Thymus (tissue), 11 donors: ENCODE results near the gene HAND1. TPM values are rescaled to one million over a fixed set of nuclear protein-coding genes. Genes with fewer than 3 reads are reported as not detected.
"Not testable (repeated sequence)": the region's sequence is repeated elsewhere in the genome, so short reads cannot be mapped to it uniquely, and the experiment has no call there.

ENCODE experiments used
- DNase-seq, 9 donors: peaks; one replicate each; pipeline ENCODE4 v3.0.0-alpha.2; 2013; ENCODE audit warnings: low spot score in 9 of 9, low read depth in 6 of 9, missing footprints in 1 of 9
- H3K27ac ChIP-seq, 2 donors: one replicate each; pipeline ENCODE4 v1.5.1; 2013; ENCODE audit warnings: control low read depth in 1 of 2, low read depth in 1 of 2, low read length in 1 of 2, mild to moderate bottlenecking in 1 of 2, moderate library complexity in 1 of 2
- H3K27me3 ChIP-seq, 2 donors: one replicate each; pipeline ENCODE4 v1.5.1; 2013; ENCODE audit warnings: low read length in 1 of 2; ENCODE audit not compliant: control insufficient read depth in 2 of 2, insufficient read depth in 1 of 2
- H3K36me3 ChIP-seq, 2 donors: one replicate each; pipeline ENCODE4 v1.5.1; 2013; ENCODE audit warnings: low read length in 1 of 2, mild to moderate bottlenecking in 1 of 2, moderate library complexity in 1 of 2; ENCODE audit not compliant: control insufficient read depth in 2 of 2, insufficient read depth in 2 of 2
- H3K4me1 ChIP-seq, 2 donors: one replicate each; pipeline ENCODE4 v1.5.1; 2013; ENCODE audit warnings: low read length in 2 of 2; ENCODE audit not compliant: control insufficient read depth in 2 of 2, insufficient read depth in 2 of 2
- H3K4me3 ChIP-seq, 2 donors: one replicate each; pipeline ENCODE4 v1.5.1; 2013; ENCODE audit warnings: low read length in 2 of 2, control low read depth in 1 of 2, mild to moderate bottlenecking in 1 of 2
- H3K9me3 ChIP-seq, 2 donors: one replicate each; pipeline ENCODE4 v1.5.1; 2013; ENCODE audit warnings: low read length in 1 of 2, mild to moderate bottlenecking in 1 of 2; ENCODE audit not compliant: control insufficient read depth in 2 of 2, insufficient read depth in 1 of 2
- WGBS: extraction: QIAGEN DNeasy Blood & Tissue Kit; methylation state at CpG from one replicate; pipeline ENCODE4 v1.1.7; 2013; 5-methylcytosine and 5-hydroxymethylcytosine counted together
- polyA plus RNA-seq: library from polyadenylated mRNA; stranded (reverse); fragments of 200-250 nt; gene quantifications from one replicate; pipeline ENCODE4 v1.2.3, GENCODE V29; 2013
- total RNA-seq: library from RNA; stranded (reverse); fragments of 120-200 nt; gene quantifications from one replicate; pipeline ENCODE4 v1.2.4, GENCODE V29; 2013
- donor health status: healthy.

The HAND1 gene
- total and polyA plus RNA-seq, 2 donors = 0.19 to 0.68 TPM

DNA sequence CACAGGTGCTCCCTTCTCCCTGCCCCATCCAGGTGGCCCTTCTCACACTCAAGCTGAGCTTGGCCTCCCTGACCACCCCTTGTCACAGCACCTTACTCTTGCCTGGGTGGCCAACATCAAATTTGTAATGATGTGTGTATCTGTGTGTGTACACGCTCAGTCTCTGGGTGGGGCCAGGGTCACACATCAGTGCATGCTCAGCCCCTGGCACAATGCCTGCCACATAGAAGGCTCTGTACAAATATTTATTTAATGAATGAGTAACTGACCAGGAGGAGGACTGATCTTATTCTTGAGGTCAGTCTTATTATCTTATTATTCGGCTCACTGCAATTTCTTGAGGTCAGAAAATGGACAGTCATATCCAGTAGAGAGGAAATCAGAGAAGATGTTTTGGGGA is 41.3 kb upstream of the HAND1 start:
- peaks cover 4 to 45% of the 10 kb centered on the region in 2 donors for H3K27me3 ChIP-seq
- H3K4me3 ChIP-seq = no peak overlapping the region
- no peak for DNase-seq
- WGBS = 98% methylated on average over 2 of the region's 2 CpGs
- no peak overlapping the region for H3K27ac ChIP-seq
- H3K9me3 ChIP-seq = no peaks in the 10 kb centered on the region
- no peaks in the 10 kb centered on the region for H3K4me1 ChIP-seq
- H3K36me3 ChIP-seq = no peaks in the 10 kb centered on the region

GRCh38 chr5:154518438-154518867 is 40.4 kb upstream of the HAND1 start:
- peaks cover 4 to 40% of the 10 kb centered on the region in 2 donors for H3K27me3 ChIP-seq
- 83% methylated on average over 8 of the region's 8 CpGs for WGBS
- no peak for DNase-seq

DNA sequence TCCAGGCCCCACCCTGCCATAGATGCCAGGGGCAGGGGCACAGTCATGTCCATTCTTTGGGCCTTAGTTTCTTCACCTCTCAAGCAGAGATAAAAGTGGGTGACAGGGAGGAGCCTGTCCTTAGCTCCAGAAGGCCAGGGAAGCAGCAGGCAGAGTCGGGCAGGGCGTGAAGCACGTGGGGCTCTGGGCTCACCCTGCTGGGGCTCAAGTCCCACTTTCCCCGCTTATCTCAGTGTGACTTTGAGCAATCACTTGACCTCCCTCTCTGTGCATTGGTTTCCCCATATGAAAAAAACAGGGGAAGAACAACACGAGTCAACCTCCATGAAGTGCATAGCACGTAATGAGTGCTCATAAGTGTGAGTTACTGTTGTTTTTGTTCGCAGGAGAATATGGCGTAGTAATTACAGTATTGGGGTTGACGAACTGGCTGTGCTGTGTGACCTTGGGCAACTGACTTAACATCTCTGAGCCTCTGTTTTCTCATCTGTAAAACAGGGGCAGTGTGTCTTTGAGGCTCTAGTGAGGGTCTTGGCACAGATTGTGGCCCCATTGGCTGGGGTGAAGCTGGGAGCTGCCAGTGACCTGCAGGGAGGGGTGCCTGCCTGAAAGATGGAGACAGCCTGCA is 39.9 kb upstream of the HAND1 start:
- Histone ChIP-seq H3K27ac (no peak overlapping the region), H3K9me3 (no peaks in the 10 kb centered on the region), H3K36me3 (no peaks in the 10 kb centered on the region), H3K4me1 (no peaks in the 10 kb centered on the region), H3K27me3 (peaks cover 4 to 40% of the 10 kb centered on the region in 2 donors), H3K4me3 (no peak overlapping the region)
- DNase-seq = no peak
- 96% methylated on average over 9 of the region's 9 CpGs for WGBS

More at GRCh38 chr5:154518438-154518867, 40.4 kb upstream of the HAND1 start:
- Histone ChIP-seq H3K27ac (no peak overlapping the region), H3K36me3 (no peaks in the 10 kb centered on the region), H3K4me3 (no peak overlapping the region), H3K9me3 (no peaks in the 10 kb centered on the region), H3K4me1 (no peaks in the 10 kb centered on the region)

DNA sequence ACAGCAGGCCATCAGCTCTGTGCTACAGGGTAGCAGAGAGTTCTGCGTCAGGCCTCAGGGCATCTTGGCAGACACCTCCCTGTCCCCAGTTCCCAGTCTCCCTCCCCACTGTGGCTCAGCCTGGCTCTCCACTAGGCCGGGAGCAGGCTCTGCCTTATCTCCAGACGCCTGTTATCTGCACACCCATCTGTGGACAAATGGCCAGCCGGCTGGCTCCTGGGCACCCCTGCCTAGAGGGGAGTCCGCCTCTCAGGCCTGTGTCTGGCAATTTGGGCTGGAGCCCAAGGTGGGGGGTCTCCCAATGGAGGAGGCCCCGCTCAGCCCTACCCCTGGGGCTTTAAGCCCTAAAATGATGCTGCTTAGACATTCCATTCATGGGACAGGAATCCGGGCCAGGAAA is 39.2 kb upstream of the HAND1 start:
- no peak for DNase-seq
- H3K27ac ChIP-seq = no peak overlapping the region
- H3K36me3 ChIP-seq = no peaks in the 10 kb centered on the region
- no peak overlapping the region for H3K4me3 ChIP-seq
- H3K9me3 ChIP-seq = no peaks in the 10 kb centered on the region
- no peaks in the 10 kb centered on the region for H3K4me1 ChIP-seq
- H3K27me3 ChIP-seq = peaks cover 4 to 35% of the 10 kb centered on the region in 2 donors
- 95% methylated on average over 7 of the region's 7 CpGs for WGBS

DNA sequence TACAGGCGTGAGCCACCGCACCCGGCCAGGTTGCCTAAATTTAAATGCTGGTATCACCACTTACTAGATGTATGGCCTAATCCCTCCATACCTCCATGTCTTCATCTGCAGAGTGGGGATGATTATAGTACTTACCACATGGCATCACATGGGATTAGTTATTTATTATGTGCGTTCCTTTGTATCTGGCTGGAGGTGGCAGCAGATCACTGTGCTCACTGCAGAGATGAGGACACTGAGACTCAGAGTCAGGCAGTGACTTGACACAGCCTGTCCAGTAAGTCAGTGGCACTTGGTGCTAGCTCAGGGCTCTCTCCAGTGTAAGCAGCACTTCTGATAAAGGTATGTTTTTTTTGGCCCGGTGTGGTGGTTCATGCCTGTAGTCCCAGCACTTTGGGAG is 38.4 kb upstream of the HAND1 start:
- no peak for DNase-seq
- Histone ChIP-seq H3K9me3 (no peaks in the 10 kb centered on the region), H3K4me1 (no peaks in the 10 kb centered on the region), H3K4me3 (no peak overlapping the region), H3K27me3 (peaks cover 4 to 28% of the 10 kb centered on the region in 2 donors), H3K36me3 (no peaks in the 10 kb centered on the region), H3K27ac (no peak overlapping the region)
- WGBS = 98% methylated on average over 5 of the region's 5 CpGs

- not testable (repeated sequence) for H3K27ac ChIP-seq, DNase-seq, H3K4me1 ChIP-seq, H3K4me3 ChIP-seq, H3K9me3 ChIP-seq, H3K36me3 ChIP-seq
- H3K27me3 ChIP-seq = peaks cover 2 to 21% of the 10 kb centered on the region in 2 donors
- WGBS = 95% methylated on average over 6 of the region's 6 CpGs
Measured at GRCh38 chr5:154515488-154515887, 37.5 kb upstream of the HAND1 start.

GRCh38 chr5:154514331-154514730 is 36.3 kb upstream of the HAND1 start:
- H3K4me3 ChIP-seq = no peak overlapping the region
- DNase-seq = no peak
- no peaks in the 10 kb centered on the region for H3K36me3 ChIP-seq
- 97% methylated on average over 2 of the region's 2 CpGs for WGBS
- H3K27ac ChIP-seq = no peak overlapping the region
- no peaks in the 10 kb centered on the region for H3K4me1 ChIP-seq
- peaks cover 0 to 16% of the 10 kb centered on the region in 2 donors for H3K27me3 ChIP-seq
- H3K9me3 ChIP-seq = no peaks in the 10 kb centered on the region

DNA sequence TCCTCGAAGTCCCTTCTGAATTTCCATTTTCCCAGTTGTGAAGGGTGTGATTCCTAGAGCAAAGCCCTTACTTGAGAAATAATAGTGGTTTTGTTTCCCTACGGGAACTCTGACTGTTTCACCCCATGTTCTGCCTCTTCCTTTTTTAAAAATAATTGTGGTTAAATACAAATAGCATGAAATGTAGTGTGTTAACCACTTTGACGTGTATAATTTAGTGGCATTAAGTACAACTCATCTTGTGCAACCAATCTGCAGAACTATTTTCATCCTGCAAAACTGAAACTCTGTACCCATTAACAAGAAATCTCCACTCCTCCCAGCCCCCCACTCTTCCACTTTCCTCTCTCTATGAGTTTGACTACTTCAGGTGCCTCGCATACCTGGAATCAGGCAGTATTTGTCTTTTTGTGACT is 35.6 kb upstream of the HAND1 start:
- no peak for DNase-seq
- Histone ChIP-seq H3K4me1 (no peaks in the 10 kb centered on the region), H3K27ac (no peak overlapping the region), H3K27me3 (peaks cover 0 to 13% of the 10 kb centered on the region in 2 donors), H3K36me3 (no peaks in the 10 kb centered on the region), H3K9me3 (no peaks in the 10 kb centered on the region), H3K4me3 (no peak overlapping the region)
- 31% methylated on average over 4 of the region's 4 CpGs for WGBS

GRCh38 chr5:154511984-154512383 is 34.0 kb upstream of the HAND1 start:
- H3K27ac ChIP-seq = no peak overlapping the region
- WGBS = 95% methylated on average over 2 of the region's 2 CpGs
- no peaks in the 10 kb centered on the region for H3K36me3 ChIP-seq
- DNase-seq = no peak
- no peaks in the 10 kb centered on the region for H3K9me3 ChIP-seq
- peaks cover 0 to 10% of the 10 kb centered on the region in 2 donors for H3K27me3 ChIP-seq
- no peak overlapping the region for H3K4me3 ChIP-seq
- no peaks in the 10 kb centered on the region for H3K4me1 ChIP-seq
